Neural crest cell (in vitro differentiated cells): ENCODE results near the gene MAGEA3. TPM values are rescaled to one million over a fixed set of nuclear protein-coding genes. Genes with fewer than 3 reads are reported as not detected.
"Not testable (repeated sequence)": the region's sequence is repeated elsewhere in the genome, so short reads cannot be mapped to it uniquely, and the experiment has no call there.

Source experiments
- DNase-seq: peaks from one replicate; pipeline ENCODE4 v3.0.0; 2021; ENCODE audit warnings: low read depth, mixed read lengths, low spot score
- H3K27ac Mint-ChIP-seq: one replicate; pipeline ENCODE4 v1.8.0; 2021; ENCODE audit warnings: mild to moderate bottlenecking, mixed read lengths; ENCODE audit not compliant: unreplicated experiment
- H3K27me3 Mint-ChIP-seq: 2 replicates; pipeline ENCODE4 v1.8.0; 2021; ENCODE audit warnings: low read depth, mild to moderate bottlenecking, mixed read lengths
- H3K36me3 Mint-ChIP-seq: 2 replicates; pipeline ENCODE4 v1.8.0; 2021; ENCODE audit warnings: low read depth, mild to moderate bottlenecking, mixed read lengths
- H3K4me1 Mint-ChIP-seq: 2 replicates; pipeline ENCODE4 v1.8.0; 2021; ENCODE audit warnings: mixed read lengths
- H3K4me3 Mint-ChIP-seq: one replicate; pipeline ENCODE4 v1.8.0; 2021; ENCODE audit warnings: mild to moderate bottlenecking, mixed read lengths
- H3K9me3 Mint-ChIP-seq: 2 replicates; pipeline ENCODE4 v1.8.0; 2021; ENCODE audit warnings: mixed read lengths
- CTCF ChIP-seq: fragments of 200-600 bp; sonication (generic); conservative IDR thresholded peaks from 2 replicates; pipeline ENCODE4 v1.5.0; 2021; ENCODE audit warnings: antibody characterized with exemption, mild to moderate bottlenecking
- total RNA-seq: library from RNA; stranded (reverse); gene quantifications from 2 replicates; pipeline ENCODE4 v1.2.1, GENCODE V29; 2021

Gene MAGEA3
- total RNA-seq, 1 donor from 2014 or later = not detected

DNA sequence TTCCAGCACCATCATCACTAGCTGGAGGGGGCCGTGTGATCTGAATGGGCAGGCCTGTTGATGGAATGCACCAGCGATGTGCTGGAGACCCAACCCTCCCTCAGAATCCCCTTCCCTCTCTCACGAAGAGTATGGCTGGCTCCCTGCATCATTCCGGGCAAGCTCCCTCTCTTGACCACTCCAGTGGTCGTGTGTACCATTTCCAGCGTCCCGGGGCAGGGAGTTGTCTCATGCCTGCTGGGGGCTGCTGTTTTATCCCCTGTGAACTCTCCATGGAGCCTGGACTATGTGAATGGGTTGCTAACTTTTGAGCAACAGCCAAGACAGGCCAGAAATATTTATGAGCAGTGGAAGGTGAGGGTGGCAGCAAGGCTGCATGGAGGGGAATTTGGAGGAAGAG, 26.8 kb downstream of the MAGEA3 start:
- Mint-ChIP-seq H3K36me3 (peaks cover 2% of the 10 kb centered on the region), H3K27ac (no peak overlapping the region)

DNA sequence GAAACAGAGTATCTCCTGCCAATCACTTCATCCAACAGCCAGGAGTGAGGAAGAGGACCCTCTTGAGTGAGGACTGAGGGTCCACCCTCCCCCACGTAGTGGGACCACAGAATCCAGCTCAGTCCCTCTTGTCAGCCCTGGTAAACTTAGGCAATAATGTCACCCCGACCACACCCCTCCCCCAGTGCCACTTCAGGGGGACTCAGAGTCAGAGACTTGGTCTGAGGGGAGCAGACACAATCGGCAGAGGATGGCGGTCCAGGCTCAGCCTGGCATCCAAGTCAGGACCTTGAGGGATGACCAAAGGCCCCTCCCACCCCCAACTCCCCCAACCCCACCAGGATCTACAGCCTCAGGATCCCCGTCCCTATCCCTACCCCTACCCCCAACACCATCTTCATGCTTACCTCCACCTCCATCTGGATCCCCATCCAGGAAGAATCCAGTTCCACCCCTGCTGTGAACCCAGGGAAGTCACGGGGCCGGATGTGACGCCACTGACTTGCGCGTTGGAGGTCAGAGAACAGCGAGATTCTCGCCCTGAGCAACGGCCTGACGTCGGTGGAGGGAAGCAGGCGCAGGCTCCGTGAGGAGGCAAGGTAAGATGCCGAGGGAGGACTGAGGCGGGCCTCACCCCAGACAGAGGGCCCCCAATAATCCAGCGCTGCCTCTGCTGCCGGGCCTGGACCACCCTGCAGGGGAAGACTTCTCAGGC, 34.8 kb downstream of the MAGEA3 start, which contains the start of the genes CSAG1 and MAGEA12:
Gene CSAG1, minus strand, starts transcription at position 461 of the 715 bp plus-strand sequence. CDS start 1,261 bp downstream, outside the sequence.
Gene MAGEA12, plus strand, starts transcription at position 497 of the 715 bp plus-strand sequence. CDS start 2,405 bp downstream, outside the sequence.
- peaks cover 8% of the 10 kb centered on the region for H3K9me3 Mint-ChIP-seq

More for the DNA sequence above, 26.8 kb downstream of the MAGEA3 start:
- no peak for DNase-seq
- Mint-ChIP-seq H3K4me1 (no peaks in the 10 kb centered on the region), H3K4me3 (no peak overlapping the region), H3K9me3 (peaks cover 6% of the 10 kb centered on the region), H3K27me3 (peaks cover 5% of the 10 kb centered on the region)
- no peak for TF ChIP-seq CTCF

DNA sequence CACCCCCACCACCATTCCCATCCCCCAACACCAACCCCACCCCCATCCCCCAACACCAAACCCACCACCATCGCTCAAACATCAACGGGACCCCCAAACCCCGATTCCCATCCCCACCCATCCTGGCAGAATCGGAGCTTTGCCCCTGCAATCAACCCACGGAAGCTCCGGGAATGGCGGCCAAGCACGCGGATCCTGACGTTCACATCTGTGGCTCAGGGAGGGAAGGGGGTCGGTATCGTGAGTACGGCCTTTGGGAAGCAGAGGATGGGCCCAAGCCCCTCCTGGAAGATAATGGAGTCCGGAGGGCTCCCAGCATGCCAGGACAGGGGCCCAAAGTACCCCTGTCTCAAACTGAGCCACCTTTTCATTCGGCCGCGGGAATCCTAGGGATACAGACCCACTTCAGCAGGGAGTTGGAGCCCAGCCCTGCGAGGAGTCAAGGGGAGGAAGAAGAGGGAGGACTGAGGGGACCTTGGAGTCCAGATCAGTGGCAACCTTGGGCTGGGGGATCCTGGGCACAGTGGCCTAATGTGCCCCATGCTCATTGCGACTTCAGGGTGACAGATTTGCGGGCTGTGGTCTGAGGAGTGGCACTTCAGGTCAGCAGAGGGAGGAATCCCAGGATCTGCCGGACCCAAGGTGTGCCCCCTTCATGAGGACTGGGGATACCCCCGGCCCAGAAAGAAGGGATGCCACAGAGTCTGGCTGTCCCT, 35.7 kb downstream of the MAGEA3 start:
- not testable (repeated sequence) for H3K4me3 Mint-ChIP-seq, H3K9me3 Mint-ChIP-seq, H3K4me1 Mint-ChIP-seq, H3K27ac Mint-ChIP-seq, DNase-seq, H3K36me3 Mint-ChIP-seq, H3K27me3 Mint-ChIP-seq

More for the DNA sequence above, 34.8 kb downstream of the MAGEA3 start, which contains the start of the genes CSAG1 and MAGEA12:
- H3K36me3 Mint-ChIP-seq = peaks cover 2% of the 10 kb centered on the region
- H3K4me1 Mint-ChIP-seq = peaks cover 4% of the 10 kb centered on the region
- no peak for TF ChIP-seq CTCF
- H3K27me3 Mint-ChIP-seq = peaks cover 7% of the 10 kb centered on the region
- H3K27ac Mint-ChIP-seq = no peak within 1 kb of the TSS
- DNase-seq = no peak
- H3K4me3 Mint-ChIP-seq = no peak within 1 kb of the TSS

DNA sequence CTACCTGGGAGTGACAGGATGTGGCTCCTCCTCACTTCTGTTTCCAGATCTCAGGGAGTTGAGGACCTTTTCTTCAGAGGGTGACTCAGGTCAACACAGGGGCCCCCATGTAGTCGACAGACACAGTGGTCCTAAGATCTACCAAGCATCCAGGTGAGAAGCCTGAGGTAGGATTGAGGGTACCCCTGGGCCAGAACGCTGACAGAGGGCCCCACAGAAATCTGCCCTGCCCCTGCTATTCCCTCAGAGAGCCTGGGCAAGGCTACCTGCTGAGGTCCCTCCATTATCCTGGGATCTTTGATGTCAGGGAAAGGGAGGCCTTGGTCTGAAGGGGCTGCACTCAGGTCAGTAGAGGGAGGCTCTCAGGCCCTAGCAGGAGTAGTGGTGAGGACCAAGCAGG, 36.5 kb downstream of the MAGEA3 start:
- Mint-ChIP-seq H3K4me3 (no peak overlapping the region), H3K4me1 (peaks cover 4% of the 10 kb centered on the region), H3K36me3 (no peaks in the 10 kb centered on the region), H3K9me3 (peaks cover 5% of the 10 kb centered on the region), H3K27me3 (peaks cover 4% of the 10 kb centered on the region), H3K27ac (no peak overlapping the region)
- TF ChIP-seq CTCF = no peak
- DNase-seq = no peak

DNA sequence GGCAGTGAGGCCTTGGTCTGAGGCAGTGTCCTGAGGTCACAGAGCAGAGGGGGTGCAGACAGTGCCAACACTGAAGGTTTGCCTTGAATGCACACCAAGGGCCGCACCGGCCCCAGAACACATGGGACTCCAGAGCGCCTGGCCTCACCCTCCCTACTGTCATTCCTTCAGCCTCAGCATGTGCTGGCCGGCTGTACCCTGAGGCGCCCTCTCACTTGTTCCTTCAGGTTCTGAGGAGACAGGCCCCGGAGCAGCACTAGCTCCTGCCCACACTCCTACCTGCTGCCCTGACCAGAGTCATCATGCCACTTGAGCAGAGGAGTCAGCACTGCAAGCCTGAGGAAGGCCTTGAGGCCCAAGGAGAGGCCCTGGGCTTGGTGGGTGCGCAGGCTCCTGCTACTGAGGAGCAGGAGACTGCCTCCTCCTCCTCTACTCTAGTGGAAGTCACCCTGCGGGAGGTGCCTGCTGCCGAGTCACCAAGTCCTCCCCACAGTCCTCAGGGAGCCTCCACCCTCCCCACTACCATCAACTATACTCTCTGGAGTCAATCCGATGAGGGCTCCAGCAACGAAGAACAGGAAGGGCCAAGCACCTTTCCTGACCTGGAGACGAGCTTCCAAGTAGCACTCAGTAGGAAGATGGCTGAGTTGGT, 37.4 kb downstream of the MAGEA3 start:
- Mint-ChIP-seq H3K36me3 (no peaks in the 10 kb centered on the region), H3K4me1 (peaks cover 4% of the 10 kb centered on the region), H3K9me3 (peaks cover 8% of the 10 kb centered on the region), H3K4me3 (no peak overlapping the region), H3K27ac (no peak overlapping the region), H3K27me3 (no peaks in the 10 kb centered on the region)
- TF ChIP-seq CTCF = no peak
- no peak for DNase-seq

DNA sequence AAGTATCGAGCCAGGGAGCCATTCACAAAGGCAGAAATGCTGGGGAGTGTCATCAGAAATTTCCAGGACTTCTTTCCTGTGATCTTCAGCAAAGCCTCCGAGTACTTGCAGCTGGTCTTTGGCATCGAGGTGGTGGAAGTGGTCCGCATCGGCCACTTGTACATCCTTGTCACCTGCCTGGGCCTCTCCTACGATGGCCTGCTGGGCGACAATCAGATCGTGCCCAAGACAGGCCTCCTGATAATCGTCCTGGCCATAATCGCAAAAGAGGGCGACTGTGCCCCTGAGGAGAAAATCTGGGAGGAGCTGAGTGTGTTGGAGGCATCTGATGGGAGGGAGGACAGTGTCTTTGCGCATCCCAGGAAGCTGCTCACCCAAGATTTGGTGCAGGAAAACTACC, 37.9 kb downstream of the MAGEA3 start:
- not testable (repeated sequence) for H3K4me1 Mint-ChIP-seq, H3K9me3 Mint-ChIP-seq, H3K36me3 Mint-ChIP-seq, H3K27ac Mint-ChIP-seq, DNase-seq, H3K27me3 Mint-ChIP-seq, H3K4me3 Mint-ChIP-seq
